ENCODE measurements around the gene STX18. TPM values are rescaled to one million over a fixed set of nuclear protein-coding genes. Genes with fewer than 3 reads are reported as not detected.

Gene STX18
- total RNA-seq, 4 donors from 2014 or later = 17.8 to 25.4 (median 23.4) TPM

DNA sequence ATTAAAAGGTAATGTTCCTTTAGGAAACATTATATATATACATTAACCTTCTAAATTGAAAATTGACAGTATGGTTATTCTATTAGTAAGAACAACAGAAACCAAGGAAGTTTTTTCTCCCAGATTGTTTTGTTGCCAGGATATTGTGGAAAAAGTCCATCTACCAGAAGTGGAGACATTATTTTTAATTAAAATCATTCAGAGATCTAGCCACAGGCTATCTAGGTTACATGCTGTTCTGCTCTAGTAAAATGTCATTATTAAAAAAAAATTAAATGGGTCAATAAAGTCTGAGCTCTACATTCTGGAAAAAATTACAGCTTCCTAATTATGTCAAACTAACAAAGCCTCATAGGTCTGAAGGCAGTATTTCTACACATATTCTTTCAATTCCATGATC lies 80.7 kb downstream of the STX18 start:
- Histone ChIP-seq H3K27ac (no peak overlapping the region), H3K36me3 (peaks cover 0 to 68% of the 10 kb centered on the region in 2 donors), H3K9me3 (no peaks in the 10 kb centered on the region), H3K4me1 (no peaks in the 10 kb centered on the region), H3K4me3 (no peak overlapping the region), H3K27me3 (no peaks in the 10 kb centered on the region)
- no peak for TF ChIP-seq POLR2A (IDR thresholded peaks at IDR 0.05)
- ATAC-seq = no peak

DNA sequence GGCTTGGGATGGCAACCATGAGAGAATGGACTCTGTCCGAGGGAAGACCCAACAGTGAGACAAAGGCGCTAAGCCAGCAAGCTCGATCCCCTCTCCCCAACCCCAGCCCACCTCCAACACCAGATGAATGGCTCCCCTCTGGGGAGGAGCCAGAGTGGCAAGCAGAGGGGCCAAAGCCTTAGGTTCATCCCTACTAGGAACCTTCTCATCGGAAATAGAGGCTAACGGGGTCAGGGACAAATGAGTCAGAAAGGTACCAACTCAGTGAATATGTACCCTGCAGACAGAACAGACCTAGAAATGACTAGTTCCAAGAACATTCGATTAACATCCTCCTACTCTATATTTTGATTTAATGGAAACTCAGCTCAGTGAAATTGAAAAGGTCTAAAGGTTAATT lies 81.1 kb downstream of the STX18 start:
- no peaks in the 10 kb centered on the region for H3K27me3 ChIP-seq
- no peak for ATAC-seq

DNA sequence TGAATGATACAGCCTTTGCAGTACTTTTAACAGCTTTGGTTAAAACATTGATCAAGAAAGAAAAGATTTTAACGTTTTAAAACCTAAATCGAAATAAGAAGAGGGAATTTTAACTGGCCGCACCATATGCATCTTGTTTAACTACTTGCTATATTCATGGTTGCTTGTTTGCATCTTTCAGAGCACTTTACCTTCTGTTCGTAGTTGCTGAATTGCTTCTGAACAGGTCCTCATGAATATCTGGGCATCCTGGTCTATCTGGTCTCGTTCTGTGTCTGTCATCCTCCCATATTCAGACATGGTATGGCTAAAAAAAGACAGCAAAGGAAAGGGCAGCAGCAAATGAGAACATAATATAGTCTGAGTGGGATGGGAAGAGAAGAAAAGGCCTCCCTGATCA lies 82.7 kb downstream of the STX18 start:
- Histone ChIP-seq H3K9me3 (no peaks in the 10 kb centered on the region), H3K27ac (no peak overlapping the region), H3K4me3 (no peak overlapping the region), H3K27me3 (no peaks in the 10 kb centered on the region), H3K36me3 (peaks cover 0 to 68% of the 10 kb centered on the region in 2 donors), H3K4me1 (no peaks in the 10 kb centered on the region)
- WGBS, 2 donors (ENCODE audit: low coverage in 1 of 2) = 90 to 91% methylated on average over 4 to 5 of the region's 5 CpGs
- ATAC-seq = no peak
- TF ChIP-seq, protein P1, sequence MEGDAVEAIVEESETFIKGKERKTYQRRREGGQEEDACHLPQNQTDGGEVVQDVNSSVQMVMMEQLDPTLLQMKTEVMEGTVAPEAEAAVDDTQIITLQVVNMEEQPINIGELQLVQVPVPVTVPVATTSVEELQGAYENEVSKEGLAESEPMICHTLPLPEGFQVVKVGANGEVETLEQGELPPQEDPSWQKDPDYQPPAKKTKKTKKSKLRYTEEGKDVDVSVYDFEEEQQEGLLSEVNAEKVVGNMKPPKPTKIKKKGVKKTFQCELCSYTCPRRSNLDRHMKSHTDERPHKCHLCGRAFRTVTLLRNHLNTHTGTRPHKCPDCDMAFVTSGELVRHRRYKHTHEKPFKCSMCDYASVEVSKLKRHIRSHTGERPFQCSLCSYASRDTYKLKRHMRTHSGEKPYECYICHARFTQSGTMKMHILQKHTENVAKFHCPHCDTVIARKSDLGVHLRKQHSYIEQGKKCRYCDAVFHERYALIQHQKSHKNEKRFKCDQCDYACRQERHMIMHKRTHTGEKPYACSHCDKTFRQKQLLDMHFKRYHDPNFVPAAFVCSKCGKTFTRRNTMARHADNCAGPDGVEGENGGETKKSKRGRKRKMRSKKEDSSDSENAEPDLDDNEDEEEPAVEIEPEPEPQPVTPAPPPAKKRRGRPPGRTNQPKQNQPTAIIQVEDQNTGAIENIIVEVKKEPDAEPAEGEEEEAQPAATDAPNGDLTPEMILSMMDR (IDR thresholded peaks at IDR 0.05) = no peak
- TF ChIP-seq EP300 (IDR thresholded peaks at IDR 0.05) = no peak
- TF ChIP-seq POLR2A (IDR thresholded peaks at IDR 0.05) = no peak
- TF ChIP-seq POLR2AphosphoS5 (IDR thresholded peaks at IDR 0.05) = no peak

More for the DNA sequence above, 81.1 kb downstream of the STX18 start:
- 89 to 93% methylated on average over 1 of the region's 6 CpGs for WGBS, 2 donors (ENCODE audit: low coverage in 1 of 2)
- Histone ChIP-seq H3K4me1 (no peaks in the 10 kb centered on the region), H3K9me3 (no peaks in the 10 kb centered on the region), H3K4me3 (no peak overlapping the region), H3K27ac (no peak overlapping the region), H3K36me3 (peaks cover 0 to 68% of the 10 kb centered on the region in 2 donors)
- TF ChIP-seq POLR2AphosphoS5 (IDR thresholded peaks at IDR 0.05) (no peak), EP300 (IDR thresholded peaks at IDR 0.05) (no peak), POLR2A (IDR thresholded peaks at IDR 0.05) (no peak)
- TF ChIP-seq, protein P1 (IDR thresholded peaks at IDR 0.05) = no peak

DNA sequence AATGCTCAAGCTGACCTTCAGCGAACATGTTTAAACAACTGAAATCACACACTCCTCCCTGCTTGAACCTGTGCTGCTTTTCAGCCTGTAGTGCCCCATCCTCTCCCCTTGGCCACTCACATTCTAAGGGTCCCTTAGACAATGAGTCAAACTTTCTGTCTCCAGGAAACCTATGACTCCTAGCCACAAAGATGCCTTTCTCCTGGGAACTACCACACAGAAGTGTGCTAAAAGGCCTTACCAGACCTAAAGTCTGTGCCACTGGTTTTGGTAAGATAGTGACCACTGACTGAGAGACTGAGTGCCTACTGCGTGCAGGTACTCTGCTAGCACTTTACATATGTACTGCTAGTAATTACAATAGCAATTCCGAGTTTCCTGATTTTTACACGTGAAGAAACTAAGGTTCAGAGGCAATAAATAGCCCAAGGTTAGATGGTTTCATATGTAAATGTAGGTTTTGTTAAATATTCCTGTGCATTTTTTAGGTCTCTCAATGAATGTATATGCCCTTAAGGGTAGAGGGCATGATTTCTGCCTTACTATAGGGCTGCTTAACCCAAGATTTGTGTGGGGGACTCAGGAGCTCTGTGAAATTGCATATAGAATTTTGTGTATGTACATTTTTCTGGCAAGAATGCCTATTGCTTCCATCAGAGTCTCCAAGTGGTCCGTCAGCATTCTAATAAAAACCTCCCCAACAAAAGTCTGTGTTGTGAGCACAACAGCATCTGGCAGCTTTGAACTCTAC lies 83.9 kb downstream of the STX18 start:
- Histone ChIP-seq H3K27ac (no peak overlapping the region), H3K4me3 (no peak overlapping the region), H3K27me3 (no peaks in the 10 kb centered on the region), H3K9me3 (peaks cover 0 to 2% (median 0%) of the 10 kb centered on the region in 3 donors), H3K4me1 (no peaks in the 10 kb centered on the region), H3K36me3 (peaks cover 0 to 80% of the 10 kb centered on the region in 2 donors)
- 61 to 83% methylated on average over 5 of the region's 5 CpGs for WGBS, 2 donors (ENCODE audit: low coverage in 1 of 2)
- TF ChIP-seq EP300 (IDR thresholded peaks at IDR 0.05) (no peak), POLR2AphosphoS5 (IDR thresholded peaks at IDR 0.05) (no peak), POLR2A (IDR thresholded peaks at IDR 0.05) (no peak)
- TF ChIP-seq, protein P1 (IDR thresholded peaks at IDR 0.05) = no peak
- no peak for ATAC-seq

DNA sequence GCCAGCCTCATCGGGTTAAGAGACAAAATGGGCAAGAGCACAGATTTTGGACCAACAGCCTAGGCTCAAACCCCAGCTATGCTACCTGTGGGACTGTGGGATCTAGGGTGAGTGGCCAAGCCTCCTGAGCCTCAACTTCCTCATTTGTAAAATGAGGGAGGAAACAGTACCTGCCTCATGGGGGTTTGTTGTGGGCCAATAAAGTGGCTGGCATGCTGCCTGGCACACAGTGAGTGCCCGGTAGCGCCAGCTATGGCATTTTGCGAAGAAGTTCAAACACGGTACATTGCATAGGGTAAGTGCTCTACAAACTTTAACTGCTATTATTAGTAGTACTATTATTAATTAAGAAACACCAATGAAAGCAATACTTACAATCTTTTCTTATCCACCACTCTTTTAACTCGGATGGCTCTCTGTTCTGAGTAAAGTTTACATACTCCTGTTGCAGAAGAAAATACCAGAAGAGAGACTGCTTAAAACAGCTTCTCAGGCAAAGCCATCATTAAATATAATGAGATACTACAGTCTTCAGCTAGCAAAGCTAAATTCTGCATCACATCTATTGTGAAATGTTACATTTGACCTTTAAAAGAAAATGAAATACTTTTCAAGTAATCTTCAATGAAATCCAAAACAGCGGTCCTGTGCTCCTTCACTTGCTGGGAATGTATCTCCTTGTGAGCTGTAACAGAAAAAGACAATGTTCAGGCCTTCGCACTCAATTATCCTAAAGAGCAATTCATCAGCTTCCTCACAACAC lies 84.9 kb downstream of the STX18 start:
- no peak overlapping the region for H3K27ac ChIP-seq
- ATAC-seq = no peak
- WGBS, 2 donors (ENCODE audit: low coverage in 1 of 2) = 89 to 91% methylated on average over 7 to 8 of the region's 8 CpGs
- H3K9me3 ChIP-seq = peaks cover 0 to 11% (median 0%) of the 10 kb centered on the region in 3 donors
- peaks cover 0 to 86% of the 10 kb centered on the region in 2 donors for H3K36me3 ChIP-seq
- no peaks in the 10 kb centered on the region for H3K27me3 ChIP-seq
- H3K4me1 ChIP-seq = no peaks in the 10 kb centered on the region
- no peak for TF ChIP-seq POLR2AphosphoS5 (IDR thresholded peaks at IDR 0.05)
- TF ChIP-seq, protein P1 (IDR thresholded peaks at IDR 0.05) = no peak
- no peak overlapping the region for H3K4me3 ChIP-seq
